Suprapubic skin (tissue), 4 donors: Measurements from ENCODE around the gene LYZL1.

Source experiments
- POLR2A ChIP-seq, 2 donors: fragments of 450-650 bp; IDR thresholded peaks; one replicate each; pipeline ENCODE4 v1.6.1; 2017; ENCODE audit warnings: antibody characterized with exemption in 2 of 2, mild to moderate bottlenecking in 2 of 2, moderate library complexity in 2 of 2
- POLR2AphosphoS5 ChIP-seq, 3 donors: sonication (generic); formaldehyde crosslinking; IDR thresholded peaks; one replicate each; pipeline ENCODE4 v1.6.1; 2017; ENCODE audit warnings: antibody characterized with exemption in 3 of 3
- TF ChIP-seq, protein P1 (sequence below), 2 donors: fragments of 200-600 bp in 1 of 2; fragments of 450-650 bp in 1 of 2; sonication (generic) in 1 of 2; IDR thresholded peaks; one replicate each; pipeline ENCODE4 v1.5.1; 2016 to 2019; ENCODE audit warnings: antibody characterized with exemption in 2 of 2, mild to moderate bottlenecking in 1 of 2, moderate library complexity in 1 of 2

DNA sequence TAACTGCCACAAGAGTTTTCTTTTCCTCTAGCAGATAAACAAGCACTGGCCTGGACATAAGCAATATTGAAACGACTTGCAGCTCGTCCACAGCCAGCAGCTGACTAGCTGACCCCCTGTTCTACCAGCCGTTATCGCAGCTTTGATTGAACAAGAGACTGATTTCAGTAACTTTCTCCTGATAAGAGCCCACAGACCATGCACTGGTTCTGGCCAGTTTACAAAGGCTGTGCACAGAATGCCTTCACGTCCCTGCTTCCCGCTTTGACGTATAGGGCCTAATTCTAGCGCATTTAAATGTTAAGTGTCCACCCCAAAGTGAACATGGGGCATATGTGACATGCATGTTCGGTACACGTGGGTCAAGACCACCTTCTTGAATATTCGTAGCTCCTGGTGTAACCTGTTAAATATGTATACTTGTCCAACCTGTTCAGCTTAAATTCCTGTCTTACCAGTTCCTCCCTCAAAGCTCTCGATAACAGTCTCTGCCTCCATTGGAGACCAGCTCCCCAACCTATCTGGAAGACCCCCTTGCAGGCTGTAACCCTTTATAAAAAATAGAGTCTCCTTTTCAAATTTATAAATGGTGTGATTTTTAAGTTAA, 69.2 kb downstream of the LYZL1 start:
- TF ChIP-seq POLR2A (IDR thresholded peaks at IDR 0.05) (no peak), POLR2AphosphoS5 (IDR thresholded peaks at IDR 0.05) (no peak)
- TF ChIP-seq, protein P1, sequence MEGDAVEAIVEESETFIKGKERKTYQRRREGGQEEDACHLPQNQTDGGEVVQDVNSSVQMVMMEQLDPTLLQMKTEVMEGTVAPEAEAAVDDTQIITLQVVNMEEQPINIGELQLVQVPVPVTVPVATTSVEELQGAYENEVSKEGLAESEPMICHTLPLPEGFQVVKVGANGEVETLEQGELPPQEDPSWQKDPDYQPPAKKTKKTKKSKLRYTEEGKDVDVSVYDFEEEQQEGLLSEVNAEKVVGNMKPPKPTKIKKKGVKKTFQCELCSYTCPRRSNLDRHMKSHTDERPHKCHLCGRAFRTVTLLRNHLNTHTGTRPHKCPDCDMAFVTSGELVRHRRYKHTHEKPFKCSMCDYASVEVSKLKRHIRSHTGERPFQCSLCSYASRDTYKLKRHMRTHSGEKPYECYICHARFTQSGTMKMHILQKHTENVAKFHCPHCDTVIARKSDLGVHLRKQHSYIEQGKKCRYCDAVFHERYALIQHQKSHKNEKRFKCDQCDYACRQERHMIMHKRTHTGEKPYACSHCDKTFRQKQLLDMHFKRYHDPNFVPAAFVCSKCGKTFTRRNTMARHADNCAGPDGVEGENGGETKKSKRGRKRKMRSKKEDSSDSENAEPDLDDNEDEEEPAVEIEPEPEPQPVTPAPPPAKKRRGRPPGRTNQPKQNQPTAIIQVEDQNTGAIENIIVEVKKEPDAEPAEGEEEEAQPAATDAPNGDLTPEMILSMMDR (IDR thresholded peaks at IDR 0.05): no peak
